ENCODE measurements around the gene LRCH3.
A peak's percentile ranks its signal among the peaks of the same experiment; 100 is the strongest.

Gene LRCH3

DNA sequence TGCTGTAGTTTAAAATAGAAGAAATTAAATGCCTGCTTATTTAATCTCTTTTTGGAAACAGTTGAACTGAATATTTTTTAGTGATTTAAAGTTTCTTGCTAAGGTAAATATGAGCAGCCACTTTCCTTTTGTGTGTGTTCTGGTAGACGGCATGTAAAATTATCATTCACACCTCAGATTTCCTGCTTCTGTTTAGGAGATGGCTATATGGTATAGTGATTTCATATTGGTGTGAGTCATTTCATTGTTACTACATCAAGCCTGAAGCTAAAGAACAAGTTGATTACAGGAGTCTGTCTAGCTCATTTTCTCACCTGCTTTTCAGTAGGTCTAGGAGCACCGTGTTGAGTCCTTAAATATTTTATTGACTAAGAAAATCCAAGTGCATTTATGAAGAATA, 2.2 kb downstream of the LRCH3 start:
- DNase-seq, result peak; percentile 33

DNA sequence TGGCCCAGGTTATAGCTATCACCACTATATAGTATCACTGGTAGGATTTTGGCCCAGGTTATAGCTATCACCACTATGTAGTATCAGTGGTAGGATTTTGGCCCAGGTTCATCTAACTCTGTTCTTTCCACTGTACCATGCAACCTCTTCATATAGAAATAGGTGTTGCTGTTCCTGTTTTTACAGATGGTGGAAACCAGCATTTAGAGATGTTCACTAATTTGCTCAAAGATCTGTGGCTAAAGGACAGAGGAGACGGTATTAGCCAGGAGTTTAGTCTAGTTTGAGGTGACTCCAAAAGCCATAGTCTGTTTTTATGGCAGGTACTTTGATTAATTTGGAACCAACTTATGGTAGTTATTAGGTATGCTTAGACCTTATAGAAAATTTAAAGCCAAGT, 3.1 kb downstream of the LRCH3 start:
- no peak for DNase-seq

DNA sequence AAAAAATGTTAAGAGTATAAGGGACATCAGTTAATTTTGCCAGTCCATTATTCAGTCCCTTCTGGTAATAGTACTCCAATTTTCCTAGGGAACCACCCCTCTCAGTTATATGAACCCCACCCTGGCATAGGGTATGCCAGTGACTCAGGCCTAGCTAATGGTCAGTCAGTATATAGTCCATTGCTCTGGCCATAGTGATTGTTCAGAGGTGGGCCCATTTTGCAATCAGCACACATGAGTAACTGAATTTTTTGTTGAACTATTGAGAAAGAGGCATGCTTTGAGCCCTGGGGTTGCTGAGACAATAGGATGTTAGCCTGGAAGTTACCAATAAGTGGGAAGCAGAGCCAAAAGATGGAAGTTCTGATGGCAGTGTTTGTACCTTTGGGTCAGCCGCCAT, 4.1 kb downstream of the LRCH3 start:
- peak; percentile 26 for DNase-seq

DNA sequence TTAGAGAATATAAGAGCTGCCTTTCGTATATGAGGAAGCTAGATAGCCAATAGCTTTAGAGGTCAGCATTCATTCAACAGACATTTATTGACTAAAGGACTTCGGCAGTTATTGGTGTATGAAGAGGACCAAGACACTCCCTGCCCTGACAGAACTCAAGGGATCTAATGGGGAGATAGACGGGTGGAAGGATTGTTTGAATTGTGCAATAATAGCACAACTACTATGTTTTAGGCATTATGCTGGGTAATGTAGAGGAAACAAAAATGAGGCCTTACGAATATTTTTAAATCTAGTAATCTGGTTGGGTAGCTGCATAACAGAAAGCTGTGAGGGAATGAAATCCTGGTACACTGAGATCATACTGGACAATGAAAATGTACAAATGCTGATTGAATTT, 5.0 kb downstream of the LRCH3 start:
- no peak for DNase-seq

DNA sequence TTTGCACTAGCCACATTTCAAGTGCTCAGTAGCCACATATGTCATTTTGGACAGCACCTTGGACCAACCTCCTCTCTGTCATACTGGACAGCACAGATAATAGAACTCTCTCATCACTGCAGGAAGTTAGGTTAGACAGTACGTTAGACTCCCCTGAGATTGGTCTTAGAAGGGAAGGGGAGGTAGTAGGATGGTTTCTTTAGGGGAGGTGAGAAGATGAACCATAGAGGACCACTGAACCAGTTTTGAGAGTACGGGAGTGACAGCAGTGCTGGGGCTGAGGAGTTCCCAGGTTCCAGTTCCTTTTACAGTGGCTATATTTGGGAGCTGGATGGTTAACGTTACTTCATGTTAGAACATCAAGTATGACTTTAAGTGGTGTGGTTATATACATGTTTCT, 7.8 kb downstream of the LRCH3 start:
- DNase-seq, result no peak

DNA sequence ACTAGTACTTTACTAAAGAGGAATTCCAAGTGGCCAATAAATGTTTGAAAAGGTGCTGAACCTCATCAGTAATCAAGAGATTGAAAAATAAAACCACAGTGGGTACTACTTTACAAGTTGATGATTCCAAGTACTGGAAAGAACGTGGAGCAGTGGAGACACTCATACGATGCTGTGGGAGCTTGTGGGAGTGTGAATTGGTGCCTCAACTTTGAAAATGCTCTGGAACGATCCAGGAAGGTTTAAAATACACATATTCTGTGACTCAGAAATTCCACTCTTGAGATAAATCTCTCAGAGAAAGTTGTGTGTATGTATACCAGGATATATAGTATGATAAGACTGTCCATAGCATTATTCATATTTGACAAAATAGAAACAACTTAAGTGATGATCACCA, 9.3 kb downstream of the LRCH3 start:
- DNase-seq, result no peak

DNA sequence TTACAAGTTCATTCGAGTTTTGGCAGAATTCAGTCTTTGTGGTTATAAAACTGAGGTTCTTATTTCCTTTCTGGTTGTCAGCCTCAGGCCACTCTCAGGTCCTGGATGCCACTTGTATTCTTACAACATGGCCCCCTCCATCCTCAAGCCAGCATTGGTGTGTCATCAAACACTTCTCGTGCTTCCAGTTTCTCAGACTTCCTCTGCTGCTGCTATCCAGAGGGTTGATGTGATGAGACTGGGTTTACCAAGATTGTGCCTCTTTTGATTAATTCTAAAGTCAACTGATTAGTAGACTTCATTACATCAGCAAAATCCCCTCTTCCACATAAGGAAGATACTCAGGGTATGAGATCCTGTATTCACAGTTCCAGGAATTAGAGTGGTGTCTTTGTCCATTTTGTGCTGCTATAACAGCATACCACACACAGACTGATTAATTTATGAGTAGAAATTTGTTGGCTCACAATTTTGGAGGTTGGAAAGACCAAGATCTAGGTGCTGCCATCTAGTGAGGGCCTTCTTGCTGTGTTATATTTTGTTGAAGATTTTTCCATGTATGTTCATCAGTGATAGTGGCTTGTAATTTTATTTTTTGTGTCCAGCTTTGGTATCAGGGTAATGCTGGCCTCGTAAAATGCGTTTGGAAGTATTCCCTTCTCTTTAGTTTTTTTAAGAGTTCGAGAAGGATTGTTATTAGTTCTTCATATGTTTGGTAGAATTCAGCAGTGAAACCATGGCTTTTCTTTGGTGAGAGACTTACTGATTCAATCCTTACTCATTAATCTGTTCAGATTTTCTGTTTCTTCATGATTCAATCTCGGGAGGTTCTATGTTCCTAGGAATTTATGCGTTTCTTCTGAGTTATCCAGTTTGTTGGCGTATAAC, 11.1 kb downstream of the LRCH3 start:
- DNase-seq, result no peak

DNA sequence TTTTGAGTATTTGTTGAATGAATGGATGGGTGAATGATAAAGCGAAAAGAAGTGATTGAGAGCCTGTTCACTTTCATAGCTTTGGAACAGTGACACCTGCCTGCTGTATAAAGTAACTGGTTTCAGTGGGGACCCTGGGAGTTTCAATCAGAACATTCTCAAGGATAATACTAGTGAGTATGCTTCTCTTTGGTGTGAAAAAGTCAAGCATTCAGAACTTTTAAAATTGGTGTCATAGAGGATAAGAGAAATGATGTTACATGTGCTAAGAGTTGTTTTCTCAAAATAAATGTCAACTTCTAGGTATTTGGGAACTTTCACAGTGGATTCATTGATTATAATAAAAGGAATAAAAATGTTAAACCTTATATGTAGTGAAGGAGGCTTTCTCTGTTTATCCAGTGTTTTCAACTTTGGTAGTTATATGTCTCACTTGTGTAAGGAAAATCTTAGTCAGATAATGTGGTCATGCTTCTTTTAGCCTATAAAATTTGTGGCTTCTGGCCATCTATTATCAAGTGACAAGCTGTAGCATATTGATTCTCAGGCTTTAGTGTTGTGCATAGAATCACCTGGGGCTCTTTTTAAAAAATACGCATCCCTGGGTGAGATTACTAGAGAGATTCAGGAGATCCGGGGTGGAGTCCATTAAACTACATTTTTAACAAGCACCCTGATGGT, 11.9 kb downstream of the LRCH3 start:
- DNase-seq, result no peak

GRCh38 chr3:197804511-197804910, 13.5 kb downstream of the LRCH3 start:
- no peak for DNase-seq

GRCh38 chr3:197807969-197808587, 17.0 kb downstream of the LRCH3 start:
- DNase-seq, result peak; percentile 54

DNA sequence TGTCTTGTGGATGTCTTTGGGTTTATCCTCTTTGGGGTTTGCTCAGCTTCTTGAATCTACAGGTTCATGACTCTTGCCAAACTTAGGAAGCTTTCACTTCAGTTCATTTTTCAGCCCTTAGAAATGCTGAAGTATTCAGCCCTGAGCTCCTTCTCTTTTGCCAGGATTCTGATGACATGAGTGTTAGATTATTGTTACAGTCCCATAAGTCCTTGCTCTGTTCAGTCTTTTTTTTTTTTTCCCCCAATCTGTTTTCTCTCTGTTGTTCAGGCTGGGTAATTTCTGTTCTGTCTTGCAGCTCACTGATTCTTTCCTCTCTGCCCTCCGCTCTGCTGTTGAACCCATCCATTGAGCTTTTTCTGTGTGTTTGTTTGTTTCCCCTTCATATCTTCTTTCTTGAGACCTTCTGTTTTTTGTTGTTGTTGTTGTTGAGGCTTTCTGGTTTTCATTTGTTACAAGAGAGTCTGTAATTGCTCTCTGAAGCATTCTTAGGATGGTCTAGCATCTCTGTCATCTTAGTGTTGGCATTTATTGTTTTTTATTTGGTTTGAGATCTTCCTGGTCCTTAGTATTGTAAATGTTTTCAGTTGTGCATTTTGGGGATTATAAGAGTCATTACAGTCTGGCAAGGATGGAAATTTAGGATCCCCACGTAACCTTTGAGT, 18.4 kb downstream of the LRCH3 start:
- DNase-seq, result peak; percentile 82

DNA sequence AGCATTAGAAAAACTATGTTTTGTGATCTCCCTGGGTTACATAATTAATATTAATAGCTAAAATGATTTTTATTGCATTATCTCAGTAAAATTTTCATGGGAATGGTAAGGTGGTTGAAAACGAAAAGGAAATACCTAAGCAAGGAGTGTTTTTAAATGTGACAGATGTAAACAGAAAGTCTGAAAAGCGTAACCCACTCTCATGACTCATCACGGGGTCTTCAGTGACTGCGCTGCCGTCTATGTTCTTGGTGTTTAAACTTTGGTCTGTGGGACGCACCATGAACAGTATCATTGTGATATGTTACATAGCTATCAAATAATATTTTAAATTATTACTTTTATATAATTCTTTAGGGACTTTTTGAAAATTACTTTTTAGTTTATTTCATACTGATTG, 19.8 kb downstream of the LRCH3 start:
- DNase-seq, result no peak

GRCh38 chr3:197811343-197811742, 20.3 kb downstream of the LRCH3 start:
- peak; percentile 85 for DNase-seq

- DNase-seq, result no peak
Observed at GRCh38 chr3:197814372-197814771, 23.3 kb downstream of the LRCH3 start.

GRCh38 chr3:197820550-197821335, 29.7 kb downstream of the LRCH3 start:
- DNase-seq, result no peak

DNA sequence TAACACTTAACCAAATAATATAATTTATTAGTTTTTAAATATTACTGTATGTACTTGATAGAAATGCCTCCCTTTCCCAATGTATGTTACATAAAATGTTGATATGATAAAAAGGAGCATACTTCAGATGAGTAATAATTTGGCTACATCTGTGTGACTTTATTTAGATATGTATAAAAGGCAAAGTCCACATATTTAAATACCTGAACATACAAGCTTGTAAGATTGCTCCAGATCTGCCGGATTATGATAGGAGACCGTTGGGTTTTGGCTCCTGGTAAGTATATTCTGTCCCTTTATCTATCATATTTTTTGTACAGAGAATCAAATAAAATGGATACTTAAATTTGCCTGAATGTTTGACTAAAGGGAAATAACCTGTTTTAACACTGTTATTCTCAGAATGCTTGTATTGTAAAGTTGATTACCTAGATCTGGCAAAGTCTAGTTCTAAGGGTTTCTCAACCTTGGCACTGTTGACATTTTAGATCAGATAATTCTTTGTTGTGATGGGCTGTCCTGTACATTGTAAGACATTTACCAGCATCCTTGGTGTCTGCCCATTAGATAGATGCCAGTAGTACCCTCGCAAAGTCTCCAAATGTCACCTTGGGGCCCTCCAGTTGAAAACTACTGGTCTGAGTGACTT, 38.5 kb downstream of the LRCH3 start:
- DNase-seq, result no peak

DNA sequence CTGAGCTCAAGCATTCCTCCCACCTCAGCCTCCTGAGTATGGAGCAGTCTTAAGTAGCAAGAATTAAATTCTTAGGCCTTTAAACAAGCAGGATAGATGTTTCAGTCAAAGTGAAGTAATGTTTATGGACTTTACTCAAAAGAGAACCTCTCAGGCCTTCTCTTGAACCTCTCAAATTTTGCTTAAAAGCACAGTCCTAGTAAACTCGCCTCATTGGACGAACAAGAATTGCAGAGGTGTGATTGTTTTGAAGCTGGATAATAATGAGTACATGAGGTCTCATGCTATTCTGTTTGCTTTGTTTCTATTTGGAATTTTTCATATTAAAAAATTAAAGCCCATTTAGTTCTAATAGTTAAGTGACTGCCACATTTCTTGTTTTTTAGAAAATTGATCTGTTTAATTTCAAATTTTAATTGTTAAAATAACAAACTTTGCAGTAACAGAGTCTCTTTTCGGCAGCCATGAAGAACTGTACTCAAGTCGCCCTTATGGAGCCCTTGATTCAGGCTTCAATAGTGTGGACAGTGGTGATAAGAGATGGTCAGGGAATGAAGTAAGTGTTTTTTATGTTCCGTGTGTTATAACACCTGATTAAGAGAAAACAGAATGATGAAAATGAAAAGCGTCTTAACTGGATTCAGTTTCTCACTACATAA, 39.4 kb downstream of the LRCH3 start:
- no peak for DNase-seq

DNA sequence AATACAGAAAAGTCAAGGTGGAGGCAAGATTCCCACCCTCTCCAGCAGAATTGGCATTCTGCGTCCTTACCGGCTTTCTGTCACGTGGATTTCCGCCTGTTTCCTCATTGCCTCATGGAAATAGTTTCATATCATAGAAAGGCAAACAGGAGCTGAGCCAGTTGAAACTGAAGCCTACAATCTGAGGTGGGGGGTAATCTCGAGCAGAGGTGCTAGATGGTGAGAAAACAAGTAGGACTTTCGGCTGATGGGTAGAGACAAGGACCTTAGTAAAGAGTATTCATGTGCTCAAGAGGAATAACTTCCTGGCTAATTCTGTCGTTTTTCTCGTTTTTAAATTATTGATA, 39.9 kb downstream of the LRCH3 start:
- DNase-seq, result no peak

GRCh38 chr3:197833930-197834715, 43.1 kb downstream of the LRCH3 start:
- DNase-seq, result no peak

DNA sequence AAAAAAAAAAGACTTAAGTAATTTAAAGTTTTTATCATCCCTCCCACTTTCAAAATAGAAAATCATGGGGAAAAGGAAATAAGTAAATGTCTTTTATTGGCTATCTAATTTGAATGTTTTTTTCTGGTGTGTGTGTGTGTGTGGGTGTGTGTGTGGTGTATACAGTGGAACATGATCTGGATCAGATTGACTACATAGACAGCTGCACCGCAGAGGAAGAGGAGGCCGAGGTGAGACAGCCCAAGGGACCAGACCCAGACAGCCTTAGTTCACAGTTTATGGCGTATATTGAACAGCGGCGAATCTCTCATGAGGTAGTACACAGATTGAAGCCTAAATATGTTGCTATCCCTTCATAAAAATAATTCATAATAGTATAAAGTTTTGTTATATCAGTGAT, 44.5 kb downstream of the LRCH3 start:
- no peak for DNase-seq

- DNase-seq, result no peak
Observed at GRCh38 chr3:197836244-197836643, 45.2 kb downstream of the LRCH3 start.

All from fibroblast of skin of right biceps (primary cell).